Measurements from ENCODE around the gene CYP2B6.

The CYP2B6 gene

DNA sequence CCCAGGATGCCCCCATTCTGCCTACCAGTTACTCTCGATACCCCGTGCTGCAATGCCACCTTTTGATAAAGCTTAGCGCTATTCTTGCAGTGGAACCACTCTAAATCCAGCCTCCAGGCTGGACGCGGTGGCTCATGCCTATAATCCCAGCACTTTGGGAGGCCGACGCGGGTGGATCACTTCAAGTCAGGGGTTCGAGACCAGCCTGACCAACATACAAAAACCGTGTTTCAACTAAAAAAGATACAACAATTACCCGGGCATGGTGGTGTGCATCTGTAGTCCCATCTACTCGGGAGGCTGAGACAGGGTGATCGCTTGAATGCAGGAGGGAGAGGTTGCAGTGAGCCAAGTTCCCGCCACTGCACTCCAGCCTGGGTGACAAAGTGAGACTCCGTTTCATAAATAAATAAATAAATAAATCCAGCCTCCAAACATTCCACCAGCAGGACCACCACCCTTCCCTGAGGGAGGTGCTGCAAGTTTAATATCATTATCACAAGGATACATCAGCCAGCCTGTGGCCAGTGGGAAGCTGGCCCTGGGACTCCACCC lies 27.7 kb downstream of the CYP2B6 start:
- Histone ChIP-seq H3K27me3 (replicated peaks in 2 of 5; ENCODE audit: control insufficient read depth in 4 of 5, insufficient read depth in 5 of 5, low read length in 4 of 5) (peaks cover 0 to 15% (median 3%) of the 10 kb centered on the region in 5 experiments), H3K4me1 (ENCODE audit: control extremely low read depth in 1 of 4, control insufficient read depth in 4 of 4, insufficient read depth in 4 of 4, low read length in 3 of 4) (peaks cover 0 to 4% (median 0%) of the 10 kb centered on the region in 4 experiments), H3K27ac (ENCODE audit: insufficient read depth in 1 of 2, low read depth in 1 of 2, low read length in 2 of 2, poor library complexity in 1 of 2, severe bottlenecking in 2 of 2) (no peak overlapping the region), H3K9me3 (ENCODE audit: control extremely low read depth in 1 of 5, control insufficient read depth in 4 of 5, insufficient read depth in 2 of 5, low read depth in 1 of 5, low read length in 4 of 5) (no peaks in the 10 kb centered on the region), H3K4me3 (ENCODE audit: control insufficient read depth in 1 of 7, extremely low read depth in 1 of 7, insufficient read depth in 4 of 7, low read depth in 2 of 7, low read length in 6 of 7) (no peak overlapping the region), H3K36me3 (ENCODE audit: control insufficient read depth in 4 of 4, insufficient read depth in 4 of 4, low read length in 3 of 4) (no peaks in the 10 kb centered on the region)
- WGBS (ENCODE audit: insufficient coverage) = 99% methylated on average over 10 of the region's 15 CpGs
- DNase-seq = no peak
- POLR2A ChIA-PET = no interaction called here
- CTCF ChIA-PET = interaction anchor here (0.7 kb wide), 1 partner anchor 426 kb away, joined by 3 read pairs; no protein-coding TSS in a partner anchor

DNA sequence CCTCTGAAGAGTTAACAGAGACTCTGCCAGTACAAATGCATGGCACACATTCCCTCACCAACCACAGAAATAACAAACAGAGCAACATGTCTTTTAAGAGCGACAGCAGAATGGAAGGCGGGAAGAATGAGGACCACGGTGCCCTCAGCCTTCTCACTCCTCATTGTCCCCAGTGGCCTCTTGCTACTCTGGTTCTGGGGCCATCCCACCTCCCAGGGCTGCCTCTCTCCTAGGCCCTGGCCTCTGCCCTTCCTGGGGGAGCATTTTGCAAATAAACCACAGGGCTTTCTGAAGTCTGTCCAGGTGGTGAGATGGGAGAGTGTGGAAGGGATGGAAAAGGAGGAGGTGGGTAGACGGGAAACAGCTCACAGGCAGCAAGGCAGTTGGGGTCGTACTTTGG lies 28.3 kb downstream of the CYP2B6 start:
- Histone ChIP-seq H3K27me3 (replicated peaks in 2 of 5; ENCODE audit: control insufficient read depth in 4 of 5, insufficient read depth in 5 of 5, low read length in 4 of 5) (peaks cover 0 to 17% (median 3%) of the 10 kb centered on the region in 5 experiments), H3K9me3 (ENCODE audit: control extremely low read depth in 1 of 5, control insufficient read depth in 4 of 5, insufficient read depth in 2 of 5, low read depth in 1 of 5, low read length in 4 of 5) (no peaks in the 10 kb centered on the region), H3K4me1 (ENCODE audit: control extremely low read depth in 1 of 4, control insufficient read depth in 4 of 4, insufficient read depth in 4 of 4, low read length in 3 of 4) (peaks cover 0 to 4% (median 0%) of the 10 kb centered on the region in 4 experiments), H3K36me3 (ENCODE audit: control insufficient read depth in 4 of 4, insufficient read depth in 4 of 4, low read length in 3 of 4) (no peaks in the 10 kb centered on the region), H3K4me3 (ENCODE audit: control insufficient read depth in 1 of 7, extremely low read depth in 1 of 7, insufficient read depth in 4 of 7, low read depth in 2 of 7, low read length in 6 of 7) (no peak overlapping the region), H3K27ac (ENCODE audit: insufficient read depth in 1 of 2, low read depth in 1 of 2, low read length in 2 of 2, poor library complexity in 1 of 2, severe bottlenecking in 2 of 2) (no peak overlapping the region)
- DNase-seq = no peak
- CTCF ChIA-PET = interaction anchor here (0.7 kb wide), 1 partner anchor 426 kb away, joined by 3 read pairs; no protein-coding TSS in a partner anchor
- 87% methylated on average over 3 of the region's 5 CpGs for WGBS (ENCODE audit: insufficient coverage)
- POLR2A ChIA-PET = no interaction called here

DNA sequence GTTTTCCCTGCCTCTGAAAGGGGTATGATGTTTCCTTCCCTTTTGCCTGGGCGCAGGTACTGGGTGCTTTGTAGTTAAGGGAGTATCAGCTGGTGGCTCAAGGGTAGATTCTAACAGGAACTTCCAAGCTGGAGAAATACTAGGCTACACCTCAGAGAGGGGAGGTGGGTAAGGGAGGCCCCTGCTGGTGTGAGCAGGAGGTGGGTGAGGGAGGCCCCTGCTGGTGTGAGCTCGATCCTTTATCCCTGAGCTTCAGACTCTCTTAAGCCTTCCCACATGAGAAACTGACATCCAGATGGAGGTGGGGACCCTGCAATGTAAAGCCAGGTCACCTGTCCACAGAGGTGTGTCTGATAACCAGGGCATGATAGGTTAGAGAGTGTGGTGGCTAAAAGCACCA lies 32.1 kb downstream of the CYP2B6 start:
- Histone ChIP-seq H3K27ac (ENCODE audit: insufficient read depth in 1 of 2, low read depth in 1 of 2, low read length in 2 of 2, poor library complexity in 1 of 2, severe bottlenecking in 2 of 2) (no peak overlapping the region), H3K27me3 (replicated peaks in 2 of 5; ENCODE audit: control insufficient read depth in 4 of 5, insufficient read depth in 5 of 5, low read length in 4 of 5) (peaks cover 4 to 49% (median 11%) of the 10 kb centered on the region in 5 experiments), H3K4me3 (ENCODE audit: control insufficient read depth in 1 of 7, extremely low read depth in 1 of 7, insufficient read depth in 4 of 7, low read depth in 2 of 7, low read length in 6 of 7) (no peak overlapping the region), H3K9me3 (ENCODE audit: control extremely low read depth in 1 of 5, control insufficient read depth in 4 of 5, insufficient read depth in 2 of 5, low read depth in 1 of 5, low read length in 4 of 5) (no peaks in the 10 kb centered on the region), H3K4me1 (ENCODE audit: control extremely low read depth in 1 of 4, control insufficient read depth in 4 of 4, insufficient read depth in 4 of 4, low read length in 3 of 4) (no peaks in the 10 kb centered on the region), H3K36me3 (ENCODE audit: control insufficient read depth in 4 of 4, insufficient read depth in 4 of 4, low read length in 3 of 4) (no peaks in the 10 kb centered on the region)
- ChIA-PET CTCF (no interaction called here), POLR2A (no interaction called here)
- DNase-seq = no peak
- WGBS (ENCODE audit: insufficient coverage) = 71% methylated on average over 1 of the region's 2 CpGs

DNA sequence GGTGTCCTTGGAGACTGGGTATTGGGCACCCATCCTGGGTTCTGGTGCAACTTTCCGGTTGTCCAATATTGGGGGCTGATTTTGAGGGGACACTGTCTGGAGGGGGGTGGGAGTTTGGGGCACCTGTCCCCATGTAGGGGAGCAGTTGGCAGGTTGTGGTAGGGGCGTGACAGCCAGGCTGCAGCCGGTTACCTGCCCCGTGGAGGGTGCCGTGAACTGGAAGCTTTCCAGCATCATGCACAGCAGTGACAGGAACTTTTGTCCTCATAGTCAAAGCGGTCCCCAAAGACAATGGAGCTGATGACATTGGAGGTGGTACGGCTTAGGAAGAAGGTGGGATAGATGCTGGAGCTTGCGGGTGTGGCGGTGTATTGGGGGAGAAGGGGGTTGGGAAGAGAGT lies 34.3 kb downstream of the CYP2B6 start:
- 77% methylated on average over 8 of the region's 9 CpGs for WGBS (ENCODE audit: insufficient coverage)
- DNase-seq = no peak
- H3K4me1 ChIP-seq (ENCODE audit: control extremely low read depth in 1 of 4, control insufficient read depth in 4 of 4, insufficient read depth in 4 of 4, low read length in 3 of 4) = no peaks in the 10 kb centered on the region
- H3K9me3 ChIP-seq (ENCODE audit: control extremely low read depth in 1 of 5, control insufficient read depth in 4 of 5, insufficient read depth in 2 of 5, low read depth in 1 of 5, low read length in 4 of 5) = no peaks in the 10 kb centered on the region
- no peak overlapping the region for H3K4me3 ChIP-seq (ENCODE audit: control insufficient read depth in 1 of 7, extremely low read depth in 1 of 7, insufficient read depth in 4 of 7, low read depth in 2 of 7, low read length in 6 of 7)
- H3K27ac ChIP-seq (ENCODE audit: insufficient read depth in 1 of 2, low read depth in 1 of 2, low read length in 2 of 2, poor library complexity in 1 of 2, severe bottlenecking in 2 of 2) = no peak overlapping the region
- peaks cover 4 to 51% (median 11%) of the 10 kb centered on the region in 5 experiments for H3K27me3 ChIP-seq (replicated peaks in 2 of 5; ENCODE audit: control insufficient read depth in 4 of 5, insufficient read depth in 5 of 5, low read length in 4 of 5)
- ChIA-PET POLR2A (no interaction called here), CTCF (no interaction called here)
- no peaks in the 10 kb centered on the region for H3K36me3 ChIP-seq (ENCODE audit: control insufficient read depth in 4 of 4, insufficient read depth in 4 of 4, low read length in 3 of 4)

DNA sequence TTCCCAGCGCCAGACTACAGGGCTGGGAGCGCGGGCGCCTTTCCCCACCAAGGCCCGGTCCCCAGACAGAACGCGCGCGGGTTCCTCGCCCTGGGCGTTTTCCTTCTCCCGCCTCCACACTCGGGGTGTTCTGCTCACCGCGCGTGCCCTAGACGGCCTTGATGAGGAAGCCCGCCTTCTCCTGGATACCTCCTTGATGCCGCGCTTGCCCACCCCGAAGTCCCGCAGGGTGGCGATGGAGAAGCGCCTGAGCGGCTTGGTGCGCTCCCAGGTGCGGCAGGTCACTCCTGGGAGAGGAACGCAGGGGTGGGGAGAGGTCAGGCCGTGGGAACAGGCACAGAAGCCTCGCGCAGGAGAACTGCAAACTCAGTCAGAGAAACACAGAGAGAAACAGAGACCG lies 34.8 kb downstream of the CYP2B6 start:
- ChIA-PET CTCF (no interaction called here), POLR2A (no interaction called here)
- no peaks in the 10 kb centered on the region for H3K9me3 ChIP-seq (ENCODE audit: control extremely low read depth in 1 of 5, control insufficient read depth in 4 of 5, insufficient read depth in 2 of 5, low read depth in 1 of 5, low read length in 4 of 5)
- no peak overlapping the region for H3K27ac ChIP-seq (ENCODE audit: insufficient read depth in 1 of 2, low read depth in 1 of 2, low read length in 2 of 2, poor library complexity in 1 of 2, severe bottlenecking in 2 of 2)
- no peaks in the 10 kb centered on the region for H3K36me3 ChIP-seq (ENCODE audit: control insufficient read depth in 4 of 4, insufficient read depth in 4 of 4, low read length in 3 of 4)
- H3K4me3 ChIP-seq (ENCODE audit: control insufficient read depth in 1 of 7, extremely low read depth in 1 of 7, insufficient read depth in 4 of 7, low read depth in 2 of 7, low read length in 6 of 7) = no peak overlapping the region
- H3K4me1 ChIP-seq (ENCODE audit: control extremely low read depth in 1 of 4, control insufficient read depth in 4 of 4, insufficient read depth in 4 of 4, low read length in 3 of 4) = no peaks in the 10 kb centered on the region
- WGBS (ENCODE audit: insufficient coverage) = 20% methylated on average over 30 of the region's 32 CpGs
- peaks cover 4 to 51% (median 11%) of the 10 kb centered on the region in 5 experiments for H3K27me3 ChIP-seq (replicated peaks in 2 of 5; ENCODE audit: control insufficient read depth in 4 of 5, insufficient read depth in 5 of 5, low read length in 4 of 5)
- DNase-seq = peak in 1 of 3 donors; percentile 2

DNA sequence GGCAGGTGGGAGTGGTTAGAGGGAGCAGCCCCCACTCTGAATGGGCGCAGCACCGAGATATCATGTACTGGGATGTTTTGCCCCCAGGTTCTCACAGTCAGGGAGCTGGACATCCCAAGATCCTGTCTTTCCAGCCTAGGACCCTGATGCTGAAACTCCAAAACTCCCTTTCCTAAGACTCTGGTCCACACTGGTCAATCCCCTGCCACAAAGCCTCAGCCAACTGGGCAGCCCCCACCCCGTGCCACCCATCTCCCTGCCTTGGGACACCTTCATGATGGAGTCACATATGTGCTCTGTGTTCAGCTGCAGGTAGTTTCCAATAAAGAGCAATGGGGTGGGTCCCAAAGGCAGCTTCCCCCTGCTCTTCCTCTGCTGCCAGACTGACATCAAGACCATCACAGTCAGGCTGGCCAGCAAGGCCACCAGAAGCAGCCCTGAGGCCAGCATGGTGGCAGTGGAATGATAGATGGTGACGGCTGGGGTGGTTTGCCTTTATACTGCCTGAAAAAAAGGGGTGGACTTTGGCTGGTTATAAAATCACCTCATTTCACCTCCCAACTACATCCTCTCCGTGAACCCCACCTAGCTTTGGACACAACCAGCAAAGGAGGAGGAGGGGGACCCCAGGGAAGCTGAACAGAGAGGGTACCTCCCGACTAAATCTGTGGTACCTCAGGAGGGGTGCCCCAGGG lies 36.3 kb downstream of the CYP2B6 start:
- 94% methylated on average over 3 of the region's 6 CpGs for WGBS (ENCODE audit: insufficient coverage)
- CTCF ChIA-PET = no interaction called here
- H3K4me3 ChIP-seq (ENCODE audit: control insufficient read depth in 1 of 7, extremely low read depth in 1 of 7, insufficient read depth in 4 of 7, low read depth in 2 of 7, low read length in 6 of 7) = no peak overlapping the region
- peaks cover 4 to 44% (median 11%) of the 10 kb centered on the region in 5 experiments for H3K27me3 ChIP-seq (replicated peaks in 2 of 5; ENCODE audit: control insufficient read depth in 4 of 5, insufficient read depth in 5 of 5, low read length in 4 of 5)
- no peaks in the 10 kb centered on the region for H3K36me3 ChIP-seq (ENCODE audit: control insufficient read depth in 4 of 4, insufficient read depth in 4 of 4, low read length in 3 of 4)
- H3K4me1 ChIP-seq (ENCODE audit: control extremely low read depth in 1 of 4, control insufficient read depth in 4 of 4, insufficient read depth in 4 of 4, low read length in 3 of 4) = no peaks in the 10 kb centered on the region
- DNase-seq = no peak
- no peak overlapping the region for H3K27ac ChIP-seq (ENCODE audit: insufficient read depth in 1 of 2, low read depth in 1 of 2, low read length in 2 of 2, poor library complexity in 1 of 2, severe bottlenecking in 2 of 2)
- POLR2A ChIA-PET = no interaction called here
- no peaks in the 10 kb centered on the region for H3K9me3 ChIP-seq (ENCODE audit: control extremely low read depth in 1 of 5, control insufficient read depth in 4 of 5, insufficient read depth in 2 of 5, low read depth in 1 of 5, low read length in 4 of 5)

DNA sequence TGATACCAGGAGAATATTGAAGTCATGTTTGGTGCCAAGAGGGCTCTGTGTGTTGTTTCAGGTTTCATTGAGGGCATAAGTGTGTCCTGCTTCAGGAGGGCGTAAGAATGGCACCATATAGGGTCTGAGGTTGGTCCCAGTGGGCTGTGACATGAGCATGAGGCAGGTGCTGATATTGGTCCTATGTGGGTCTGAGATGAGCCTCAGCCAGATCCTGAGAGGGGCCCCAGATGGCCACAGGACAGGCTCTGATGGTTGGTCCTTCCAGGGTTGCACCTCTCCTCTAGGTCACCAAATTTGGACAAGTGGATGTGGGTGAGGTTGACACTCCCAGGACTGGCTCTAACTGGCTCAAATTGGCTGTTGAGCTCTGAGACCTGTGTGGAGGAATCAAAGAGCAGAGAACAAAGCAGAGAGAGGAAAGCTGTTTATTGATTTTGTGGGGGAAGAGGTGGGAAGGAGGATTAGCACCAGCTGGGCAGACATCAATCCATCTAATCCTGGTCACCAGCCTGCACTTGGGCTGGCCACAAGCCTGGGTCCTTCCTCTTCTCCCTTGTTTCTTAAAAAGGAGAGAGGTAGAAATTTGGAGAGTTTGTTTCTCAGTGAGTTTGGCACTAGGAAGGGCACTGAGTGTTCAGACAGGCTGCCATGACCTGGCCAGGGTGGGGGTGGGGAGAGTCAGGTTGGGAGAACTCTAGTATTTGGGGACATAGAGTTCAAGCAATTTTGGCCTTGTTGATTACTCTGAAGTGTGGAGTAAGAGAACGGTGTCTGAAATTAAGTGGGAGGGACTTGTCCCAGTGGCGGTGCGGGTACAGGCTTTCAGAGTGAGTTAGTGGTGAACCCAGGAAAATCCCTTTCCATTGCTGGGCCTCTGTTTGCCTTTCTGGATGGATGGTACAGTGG lies 38.7 kb downstream of the CYP2B6 start:
- no peak overlapping the region for H3K4me3 ChIP-seq (ENCODE audit: control insufficient read depth in 1 of 7, extremely low read depth in 1 of 7, insufficient read depth in 4 of 7, low read depth in 2 of 7, low read length in 6 of 7)
- no peaks in the 10 kb centered on the region for H3K4me1 ChIP-seq (ENCODE audit: control extremely low read depth in 1 of 4, control insufficient read depth in 4 of 4, insufficient read depth in 4 of 4, low read length in 3 of 4)
- CTCF ChIA-PET = no interaction called here
- no peak overlapping the region for H3K27ac ChIP-seq (ENCODE audit: insufficient read depth in 1 of 2, low read depth in 1 of 2, low read length in 2 of 2, poor library complexity in 1 of 2, severe bottlenecking in 2 of 2)
- H3K27me3 ChIP-seq (replicated peaks in 2 of 5; ENCODE audit: control insufficient read depth in 4 of 5, insufficient read depth in 5 of 5, low read length in 4 of 5) = peaks cover 2 to 33% (median 12%) of the 10 kb centered on the region in 5 experiments
- 100% methylated on average over 3 of the region's 4 CpGs for WGBS (ENCODE audit: insufficient coverage)
- no peaks in the 10 kb centered on the region for H3K9me3 ChIP-seq (ENCODE audit: control extremely low read depth in 1 of 5, control insufficient read depth in 4 of 5, insufficient read depth in 2 of 5, low read depth in 1 of 5, low read length in 4 of 5)
- POLR2A ChIA-PET = no interaction called here
- H3K36me3 ChIP-seq (ENCODE audit: control insufficient read depth in 4 of 4, insufficient read depth in 4 of 4, low read length in 3 of 4) = no peaks in the 10 kb centered on the region
- no peak for DNase-seq

Data from common myeloid progenitor, CD34-positive (primary cell).